HG02678 (cell line): ENCODE measurements around the gene PHACTR3.

Experiments
- ATAC-seq: cut with Tn5 transposase; IDR thresholded peaks from one replicate; pipeline ENCODE4 v1.9.1; 2021; ENCODE audit warnings: mild to moderate bottlenecking, moderate library complexity; ENCODE audit not compliant: unreplicated experiment

Gene PHACTR3

DNA sequence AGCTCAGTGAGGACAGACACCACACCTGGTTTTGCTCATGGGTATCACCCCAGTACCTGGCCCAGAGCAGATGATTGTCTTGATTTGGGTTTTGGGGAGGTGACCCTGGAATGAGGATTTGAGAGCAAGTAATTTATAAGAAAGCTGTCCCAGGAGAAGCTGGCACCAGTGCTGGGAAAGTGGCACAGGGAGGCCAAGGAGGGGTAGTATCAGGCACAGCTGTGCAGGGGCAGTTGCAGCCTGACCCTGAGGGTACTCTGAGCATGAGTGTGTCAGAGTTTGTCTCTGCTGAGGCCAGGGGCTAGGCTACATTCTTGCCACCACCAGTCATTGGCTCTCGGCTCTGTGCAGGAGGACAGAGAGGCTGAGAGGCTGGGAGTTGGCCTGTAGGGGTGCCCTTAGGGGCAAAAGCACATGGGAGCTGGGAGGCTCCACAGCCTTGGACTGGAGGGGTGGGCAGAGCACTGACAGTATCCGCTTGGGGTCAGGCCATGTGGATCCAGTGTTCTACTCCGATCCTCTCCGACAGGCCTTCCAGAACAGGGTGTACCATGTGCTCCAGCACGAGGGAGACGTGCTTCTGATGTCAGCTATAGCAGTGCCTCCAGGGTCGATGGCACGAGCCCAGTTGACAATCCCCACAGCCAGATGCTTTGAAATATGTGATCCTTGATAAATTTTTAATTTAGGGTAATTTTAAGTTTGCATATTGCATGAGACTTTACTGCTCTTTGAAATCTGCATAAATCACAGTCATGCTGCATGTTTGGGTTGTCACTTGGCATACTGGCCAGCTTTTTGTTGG is 121.3 kb downstream of the PHACTR3 start:
- no peak for ATAC-seq

DNA sequence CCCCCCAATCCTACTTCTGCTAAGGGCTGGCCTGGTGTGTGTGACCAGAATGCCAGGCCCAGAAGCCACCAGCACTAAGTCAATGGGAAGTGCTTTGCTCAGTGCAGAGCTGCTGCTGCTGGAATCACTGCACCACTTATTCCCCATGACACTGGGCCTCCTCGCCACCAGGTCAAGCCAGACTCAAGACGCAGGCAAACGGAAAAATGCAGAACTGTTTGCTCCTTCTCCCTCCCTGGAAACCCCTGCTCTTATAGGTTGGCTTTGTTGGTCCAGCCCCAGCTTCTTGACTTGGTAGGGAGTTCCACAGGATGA is 121.9 kb downstream of the PHACTR3 start:
- ATAC-seq: no peak

DNA sequence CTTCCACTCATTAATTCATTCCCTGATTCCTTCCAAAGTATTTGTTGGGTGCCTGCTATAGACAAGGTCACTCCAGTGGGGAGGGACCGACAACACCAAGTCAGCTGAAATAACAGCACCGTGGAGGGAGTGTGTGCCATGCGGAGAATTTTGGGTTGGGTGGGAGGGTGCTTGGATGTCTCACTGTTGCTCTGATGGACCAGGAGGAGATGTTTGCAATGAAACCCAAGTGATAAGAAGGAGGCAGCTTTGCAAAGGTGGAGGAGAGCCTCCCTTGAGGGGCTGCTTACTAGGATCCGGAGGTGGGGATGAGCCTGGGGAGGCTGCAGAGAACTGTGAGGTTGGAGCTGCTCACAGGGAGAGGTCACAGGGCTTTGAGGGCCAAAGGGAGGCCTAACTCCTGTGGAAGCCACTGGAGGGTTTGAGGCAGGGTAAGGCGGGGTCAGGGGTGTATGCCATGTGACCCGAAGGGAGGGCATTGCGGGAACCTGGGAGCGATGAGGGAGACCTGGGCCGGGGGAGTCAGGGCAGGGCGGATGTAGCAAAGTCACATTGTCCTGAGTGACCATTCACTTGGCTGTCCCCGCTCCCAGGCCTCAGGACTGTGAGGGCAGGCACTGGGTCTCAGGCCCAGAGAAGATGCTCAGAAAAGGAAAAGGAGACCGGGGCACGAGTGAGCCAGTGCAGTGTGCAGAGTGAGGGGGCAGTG is 124.5 kb downstream of the PHACTR3 start:
- no peak for ATAC-seq

DNA sequence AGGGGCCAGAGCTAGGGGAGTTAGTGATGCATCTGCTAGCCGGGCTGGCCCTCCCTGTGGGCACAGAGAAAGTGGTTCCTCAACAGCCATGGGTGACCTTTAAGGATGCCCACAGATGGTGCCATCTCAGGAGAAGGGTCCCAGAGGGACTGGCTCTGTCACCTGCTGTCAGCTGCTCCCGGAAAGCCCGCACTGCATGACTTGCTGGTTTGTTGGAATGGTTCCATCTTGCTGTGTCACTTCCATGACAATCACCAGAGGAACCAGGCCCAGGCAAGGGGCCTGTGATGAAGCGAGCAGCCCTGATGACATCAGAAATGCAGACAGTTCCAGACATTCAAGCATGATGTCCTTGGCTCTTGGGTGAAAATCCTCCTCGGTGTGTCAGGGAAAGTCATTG is 125.2 kb downstream of the PHACTR3 start:
- no peak for ATAC-seq

DNA sequence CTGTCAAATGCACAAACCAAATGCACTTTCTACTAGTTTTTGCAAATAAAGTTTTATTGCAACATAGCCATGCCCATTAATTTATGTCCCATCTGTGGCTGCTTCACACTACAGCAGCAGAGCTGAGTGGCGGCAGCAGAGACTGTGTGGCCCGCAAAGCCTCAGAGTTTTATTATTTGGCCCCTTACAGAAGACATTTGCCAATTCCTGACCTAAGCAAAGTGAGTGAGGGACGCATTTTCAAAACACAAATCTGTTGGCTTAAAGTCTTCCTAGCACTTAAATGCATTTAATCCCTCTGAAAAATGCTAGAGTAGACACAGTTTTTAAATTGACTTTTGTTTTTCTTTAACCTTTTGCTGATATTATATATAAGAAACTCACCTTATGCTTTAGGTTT is 126.4 kb downstream of the PHACTR3 start:
- no peak for ATAC-seq

DNA sequence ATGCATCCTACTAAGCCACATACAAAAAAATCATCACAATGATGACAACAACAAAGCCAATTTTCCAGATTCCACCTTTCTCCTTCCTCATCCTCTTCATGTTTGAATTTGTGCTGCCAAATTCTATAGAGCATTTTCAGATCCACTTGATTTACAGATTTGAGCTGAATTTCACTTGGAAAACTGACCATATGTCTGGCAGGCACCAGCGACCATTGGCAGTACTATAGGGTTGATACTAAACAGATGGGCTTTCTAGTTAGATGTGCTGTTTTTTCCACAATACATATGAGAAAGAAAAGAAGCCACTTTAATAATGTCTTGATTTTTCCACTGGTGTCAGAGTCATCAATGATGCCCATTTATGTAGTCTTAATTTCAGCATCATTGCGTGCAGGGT is 127.0 kb downstream of the PHACTR3 start:
- no peak for ATAC-seq

DNA sequence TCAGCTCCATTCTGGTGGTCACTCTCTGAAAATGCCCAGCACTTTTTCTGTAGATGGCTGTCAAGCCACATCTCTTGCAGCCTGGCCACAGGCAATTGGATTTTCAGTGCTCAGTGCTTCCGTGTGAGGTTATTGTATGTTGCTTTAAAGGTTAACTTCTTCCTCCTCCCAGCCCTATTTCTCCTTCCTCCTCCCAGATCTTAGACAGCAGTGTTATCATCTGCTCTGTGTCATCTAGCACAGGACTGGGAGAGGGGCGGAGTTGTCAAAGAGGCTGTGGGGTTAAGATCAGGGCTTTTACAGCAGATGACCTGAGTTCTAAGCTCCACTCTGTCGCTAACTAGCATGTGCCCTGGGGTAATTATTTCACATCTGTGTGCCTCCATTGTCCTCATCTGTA is 129.0 kb downstream of the PHACTR3 start:
- ATAC-seq: no peak

DNA sequence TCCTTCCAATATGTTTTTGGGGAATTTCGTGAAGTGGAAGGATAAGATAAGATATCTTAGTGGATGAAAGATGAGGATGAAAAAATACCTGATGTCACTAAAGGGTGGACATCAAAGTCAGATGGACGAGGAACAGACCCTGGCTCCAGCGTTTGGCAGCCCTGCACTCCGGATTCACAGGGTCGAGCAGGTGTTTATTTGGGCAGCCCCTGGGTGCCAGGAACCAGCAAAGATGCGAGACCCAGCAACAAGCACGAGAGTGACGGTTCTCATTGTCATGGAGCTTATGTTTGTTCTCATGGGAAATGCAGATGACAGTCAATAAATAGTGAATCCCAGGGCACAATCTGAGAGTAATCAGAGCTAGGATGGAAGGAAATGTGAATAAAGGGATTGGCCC is 131.1 kb downstream of the PHACTR3 start:
- no peak for ATAC-seq

DNA sequence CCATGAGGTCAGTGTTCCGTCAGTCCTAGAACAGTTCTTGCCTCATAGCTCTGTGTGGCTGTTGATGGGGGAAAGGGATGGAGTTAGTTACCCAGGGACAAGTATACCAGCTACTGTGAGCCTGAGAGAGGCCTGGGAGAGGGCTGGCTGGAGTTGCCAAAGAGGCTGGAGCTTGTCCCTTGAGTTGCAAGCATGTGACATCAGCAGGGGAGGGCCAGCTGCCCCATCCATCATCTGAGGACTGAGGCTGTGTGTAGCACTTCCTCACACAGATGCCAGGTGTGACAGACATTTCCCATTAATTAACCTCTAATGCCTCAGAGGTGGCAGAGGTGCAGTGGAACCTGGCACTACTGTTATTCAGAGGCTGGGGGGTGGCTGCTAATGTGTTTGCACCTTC is 131.6 kb downstream of the PHACTR3 start:
- ATAC-seq: no peak

DNA sequence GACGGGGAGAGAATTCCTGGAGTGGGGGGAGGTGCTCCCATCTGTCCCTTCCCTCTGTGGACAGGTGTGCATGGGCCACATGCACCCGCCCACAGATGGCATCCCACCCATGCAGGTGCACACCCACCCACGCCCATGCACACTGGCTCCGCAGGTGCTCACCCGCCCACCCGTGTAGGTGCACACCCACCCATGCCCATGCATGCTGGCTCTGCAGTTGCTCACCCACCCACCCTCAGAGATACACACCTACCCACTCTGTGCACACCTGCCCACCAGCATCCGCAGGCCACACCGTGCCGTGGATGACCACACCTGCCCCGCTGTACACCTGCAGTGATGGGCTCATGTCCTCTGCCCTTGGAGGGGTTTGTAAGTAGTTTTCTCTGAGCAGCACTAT is 132.0 kb downstream of the PHACTR3 start:
- no peak for ATAC-seq

DNA sequence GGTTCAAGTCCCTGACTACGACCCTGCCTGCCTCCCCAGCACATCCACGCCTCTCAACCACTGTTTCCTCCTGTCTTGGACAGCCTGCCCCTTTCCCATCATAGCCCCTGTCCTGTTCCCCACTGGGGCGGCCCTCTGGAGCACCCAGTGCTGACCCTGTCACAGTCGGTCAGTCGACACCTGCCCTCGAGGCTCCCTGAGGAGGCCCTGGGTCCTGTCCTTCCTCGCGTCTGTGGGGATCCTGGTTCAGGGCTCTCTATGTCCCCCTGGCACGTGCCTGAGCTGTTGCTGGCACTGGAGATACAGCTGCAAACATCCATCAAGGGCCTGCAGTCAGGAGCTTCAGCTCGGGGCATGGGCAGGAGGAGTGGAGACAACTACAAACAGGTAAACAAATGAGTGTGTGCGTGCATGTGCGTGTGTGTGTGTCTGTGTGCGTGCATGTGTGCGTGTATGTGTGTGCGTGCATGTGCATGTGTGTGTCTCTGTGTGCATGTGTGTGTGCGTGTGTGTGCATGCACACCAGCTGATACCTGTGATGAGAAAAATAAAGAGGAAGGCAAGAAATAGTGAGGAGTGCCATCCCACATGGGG is 132.8 kb downstream of the PHACTR3 start:
- ATAC-seq: no peak

DNA sequence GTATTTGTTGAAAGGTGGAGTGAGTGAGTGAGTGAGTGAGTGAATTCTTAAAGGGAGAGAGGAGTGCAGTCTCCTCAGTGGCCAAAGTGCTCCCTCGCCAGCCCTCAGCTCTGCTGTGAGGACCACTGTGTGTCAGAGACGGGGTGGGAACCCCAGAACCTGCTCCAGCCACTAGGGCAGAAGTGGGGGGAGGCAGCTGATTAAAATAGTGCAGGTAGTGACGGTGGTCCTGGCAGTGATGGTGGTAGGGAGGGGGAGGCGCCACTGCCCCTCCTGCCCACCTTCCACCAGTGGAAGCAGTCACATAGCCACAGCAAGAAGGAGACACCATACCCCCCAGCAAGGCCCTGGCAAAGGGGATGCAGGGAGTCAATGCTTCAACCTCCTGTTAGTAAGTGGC is 133.5 kb downstream of the PHACTR3 start:
- no peak for ATAC-seq

DNA sequence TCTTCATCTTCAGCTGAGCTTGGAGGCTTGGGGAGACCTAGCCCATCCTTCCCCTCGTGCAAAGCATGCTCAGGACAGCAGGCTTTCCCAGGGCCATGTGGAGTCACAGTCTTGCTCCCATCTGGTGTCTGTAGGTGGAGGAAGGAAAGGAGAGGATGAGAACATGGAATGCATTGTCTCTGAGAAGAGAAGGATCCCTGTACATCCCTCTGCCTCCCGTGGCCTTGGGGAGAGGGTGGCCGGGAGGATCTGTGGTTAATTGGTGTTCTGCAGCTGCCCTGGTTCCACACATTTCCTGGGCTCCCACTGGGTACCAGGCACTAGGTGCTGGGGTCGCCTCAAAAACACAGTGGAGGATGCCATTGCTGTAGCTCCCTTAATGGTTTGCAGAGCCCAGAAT is 134.5 kb downstream of the PHACTR3 start:
- no peak for ATAC-seq

DNA sequence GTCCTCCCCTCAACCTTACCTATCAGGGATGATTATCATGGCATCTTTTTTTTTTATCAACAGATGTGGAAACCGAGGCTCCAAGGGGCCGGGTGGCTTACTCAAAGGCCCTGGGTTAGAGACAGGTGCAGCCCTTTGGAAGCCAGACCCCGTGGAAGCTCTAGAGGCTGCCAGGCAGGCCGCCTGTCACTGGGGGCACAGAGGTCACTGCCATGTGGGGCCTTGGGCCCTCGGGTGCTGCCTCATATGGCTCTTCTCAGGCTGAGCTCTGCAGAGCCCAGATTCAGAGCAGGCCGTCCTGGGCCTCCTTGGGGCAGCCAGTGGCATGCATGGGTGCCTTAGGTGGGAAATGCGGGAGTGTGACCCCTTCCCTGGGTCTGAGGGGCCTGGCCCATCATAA is 136.3 kb downstream of the PHACTR3 start:
- ATAC-seq: no peak

DNA sequence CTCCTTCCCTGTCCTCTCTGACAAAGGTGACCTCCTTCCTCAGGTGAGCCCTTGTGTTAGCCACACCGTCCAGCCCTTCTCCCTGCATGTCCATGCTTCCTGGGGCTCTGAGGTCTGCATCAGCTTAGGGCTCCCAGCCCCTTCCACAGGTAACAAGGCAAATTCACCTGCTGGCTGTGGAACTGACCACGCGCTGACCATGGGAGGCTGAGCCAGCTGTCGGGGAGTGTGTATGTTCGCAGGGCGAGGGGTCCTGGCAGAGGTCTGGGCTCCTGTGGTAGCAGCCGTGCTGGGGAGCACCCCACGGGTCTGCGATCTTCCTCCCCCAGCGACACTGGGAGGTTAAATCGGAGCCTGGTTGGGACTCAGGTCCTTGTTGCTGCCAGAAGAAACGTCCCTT is 136.7 kb downstream of the PHACTR3 start:
- ATAC-seq: no peak

DNA sequence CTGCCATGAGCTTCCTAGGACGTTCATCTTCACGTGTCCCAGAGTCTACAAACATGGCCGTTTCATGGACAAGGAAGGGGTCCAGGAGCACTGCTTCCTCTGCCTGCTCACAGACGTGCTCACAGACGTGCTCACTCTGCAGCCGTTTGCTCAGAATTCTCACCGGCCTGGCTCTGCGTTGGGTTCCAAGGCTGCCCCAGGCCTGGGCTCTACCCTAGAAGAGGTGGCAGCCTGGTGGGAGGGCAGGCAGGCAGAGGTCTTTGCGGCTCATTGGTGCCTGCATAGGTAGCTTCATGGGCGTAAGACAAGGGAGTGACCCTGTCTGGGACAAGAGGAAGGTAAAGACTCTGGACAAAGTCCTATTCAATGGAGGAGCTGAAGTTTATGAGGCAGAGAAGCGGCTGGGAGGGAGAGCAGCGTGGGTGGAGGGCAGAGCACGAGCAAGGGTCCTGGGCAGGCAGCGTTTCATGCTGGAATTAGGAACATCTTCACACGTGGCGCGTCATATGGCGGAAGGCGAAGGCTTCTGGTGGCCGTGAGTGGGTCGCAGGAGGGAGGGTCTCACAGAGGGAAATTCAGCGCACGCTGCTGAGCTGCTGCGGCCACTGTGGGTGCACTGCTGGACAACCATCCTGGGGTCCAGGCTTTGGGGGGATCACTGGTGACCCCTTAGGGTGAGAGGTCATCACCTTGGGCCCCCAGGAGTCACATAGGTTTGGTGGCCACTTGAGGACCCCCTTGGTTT is 138.2 kb downstream of the PHACTR3 start:
- ATAC-seq: no peak

DNA sequence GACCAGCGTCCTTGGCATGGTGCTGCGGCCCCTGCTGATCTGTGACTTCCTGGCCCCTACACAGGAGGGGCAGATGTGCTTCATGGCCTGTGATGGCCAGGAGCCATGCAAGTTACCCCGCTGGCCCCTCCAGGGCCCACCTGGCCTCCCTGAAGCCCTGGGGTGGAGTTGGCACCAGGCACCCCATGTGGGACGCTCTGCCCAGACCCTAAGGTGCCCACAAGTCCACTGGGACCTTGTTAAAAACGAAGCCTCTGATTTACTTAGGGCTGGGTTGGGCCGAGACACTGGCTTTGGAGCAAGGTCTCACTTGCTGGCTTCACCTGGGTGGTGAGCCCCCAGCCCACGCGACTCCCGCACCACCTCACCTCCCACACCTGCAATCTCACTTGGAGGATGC is 139.0 kb downstream of the PHACTR3 start:
- no peak for ATAC-seq

DNA sequence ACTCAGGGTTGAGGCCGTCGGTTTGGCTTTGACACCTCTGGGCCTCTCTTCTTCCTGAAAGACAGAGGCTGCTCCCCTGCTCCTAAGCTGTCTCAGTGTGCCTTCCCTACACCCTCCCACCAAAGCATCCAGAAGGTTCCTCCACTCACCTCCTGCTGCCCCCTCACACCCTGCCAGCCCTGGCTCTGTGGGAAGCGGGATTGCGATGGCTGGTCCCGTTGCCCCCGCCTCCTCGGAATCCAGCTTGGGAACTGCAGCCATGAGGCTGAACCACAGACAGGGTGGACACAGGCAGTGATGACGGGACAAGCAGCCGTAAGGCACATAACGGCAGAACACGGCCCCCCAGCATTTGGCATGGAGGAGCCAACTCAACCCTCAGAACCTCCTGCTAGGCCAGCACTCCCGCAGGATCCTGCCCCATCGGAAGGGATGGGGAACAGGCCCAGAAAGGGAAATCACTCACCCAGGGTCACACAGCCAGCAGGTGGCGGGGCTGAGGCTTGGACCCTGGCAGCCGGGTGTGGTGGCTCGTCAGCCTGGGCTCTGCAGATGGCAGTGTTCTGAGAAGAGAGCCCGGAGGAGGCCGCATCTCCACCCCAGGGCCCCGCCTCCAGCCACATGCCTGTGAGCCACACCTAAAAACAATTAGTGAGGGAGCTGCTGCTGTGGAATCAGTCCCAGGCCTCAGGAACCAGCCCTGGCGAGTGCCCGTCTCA is 139.6 kb downstream of the PHACTR3 start:
- ATAC-seq: no peak

DNA sequence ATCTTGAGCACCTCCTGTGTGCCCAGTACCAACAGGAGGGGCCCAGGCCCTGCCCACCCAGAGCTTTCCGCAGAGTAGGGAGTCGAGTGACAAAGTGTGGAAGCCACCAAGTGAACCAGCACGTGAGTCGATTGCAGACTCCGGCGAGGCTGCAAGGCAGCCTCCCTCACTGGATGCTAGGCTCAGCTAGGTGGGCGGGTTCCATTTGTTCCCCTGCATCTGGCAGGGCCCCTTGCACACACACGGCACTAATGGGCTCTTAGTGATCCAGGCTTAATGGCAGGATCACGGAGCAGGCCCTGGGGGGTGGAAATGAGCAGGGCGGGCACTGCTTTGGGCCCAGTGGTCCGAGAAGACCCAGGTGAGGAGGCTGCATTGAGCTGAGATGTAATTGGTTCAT is 140.4 kb downstream of the PHACTR3 start:
- ATAC-seq: no peak

DNA sequence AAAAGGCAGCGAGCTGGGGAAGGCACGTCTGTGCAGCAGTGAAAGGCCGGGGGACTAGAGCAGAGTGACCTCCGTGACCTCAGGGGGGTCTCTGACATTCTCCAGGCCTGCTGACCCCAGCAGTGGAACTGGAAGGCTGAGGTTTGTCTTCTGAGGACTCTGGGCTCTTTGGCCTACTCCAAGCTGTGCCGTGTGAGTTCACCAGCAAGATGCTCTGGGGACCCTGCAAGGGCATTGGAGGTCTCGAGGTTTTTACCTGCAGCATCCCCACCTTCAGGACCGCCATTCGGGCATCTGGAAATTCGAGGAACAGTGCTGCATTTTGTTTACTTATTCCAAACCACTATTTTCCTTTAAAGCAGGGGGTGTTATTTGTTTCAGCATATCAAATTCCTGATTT is 140.9 kb downstream of the PHACTR3 start:
- ATAC-seq: no peak

DNA sequence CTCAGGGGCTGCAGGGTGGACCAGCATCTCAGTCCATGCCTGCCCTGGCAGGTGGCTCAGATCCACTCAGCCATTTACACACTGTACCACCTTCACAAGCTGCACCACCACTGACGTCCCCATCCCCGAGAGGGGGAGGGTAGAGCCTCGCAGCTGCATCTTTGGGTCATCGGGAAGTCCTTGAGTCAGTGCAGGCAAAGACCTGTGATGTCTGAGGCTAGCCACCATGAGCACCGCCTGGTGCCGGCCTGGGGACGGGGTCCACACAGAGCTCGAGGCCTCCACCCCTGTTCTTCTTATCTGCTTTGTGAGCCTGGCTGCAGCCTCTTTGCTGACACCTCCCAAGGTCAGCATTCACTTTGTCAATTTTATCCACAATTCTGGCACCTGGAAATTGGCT is 141.4 kb downstream of the PHACTR3 start:
- ATAC-seq: no peak
